ENCODE data around the gene PLEKHS1. TPM values are rescaled to one million over a fixed set of nuclear protein-coding genes. Genes with fewer than 3 reads are reported as not detected.

PLEKHS1 gene
- total RNA-seq, 6 donors from 2014 or later = 0.14 to 36.7 (median 3.5) TPM

DNA sequence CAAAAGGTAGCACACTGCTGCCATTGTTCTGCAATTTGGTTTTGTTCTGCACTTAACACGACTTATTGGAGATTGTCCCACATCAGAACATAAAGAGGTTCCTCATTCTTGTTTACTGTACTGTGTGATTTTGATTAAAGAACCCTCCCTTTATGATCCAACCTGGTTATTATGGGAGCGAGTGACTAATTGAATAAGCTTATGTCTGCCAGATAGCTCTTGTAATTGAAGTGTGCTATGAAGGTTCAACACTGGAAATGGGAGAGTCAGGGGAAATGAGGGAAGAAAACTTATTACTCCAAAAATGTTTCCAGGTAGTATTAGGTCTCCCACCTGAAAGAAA is 37.9 kb upstream of the PLEKHS1 start:
- WGBS, 2 donors = 70 to 78% methylated on average over 2 of the region's 2 CpGs
- Histone ChIP-seq H3K4me1 (peaks cover 0 to 12% (median 8%) of the 10 kb centered on the region in 4 donors), H3K4me3 (no peak overlapping the region), H3K27me3 (no peaks in the 10 kb centered on the region), H3K9me3 (no peaks in the 10 kb centered on the region), H3K27ac (no peak overlapping the region), H3K36me3 (peaks cover 0 to 20% (median 5%) of the 10 kb centered on the region in 4 donors)
- DNase-seq = no peak
- no peak for ATAC-seq (ENCODE audit: low FRiP score in 2 of 2)
- TF ChIP-seq EP300 (IDR thresholded peaks at IDR 0.05) (no peak), POLR2AphosphoS5 (IDR thresholded peaks at IDR 0.05) (no peak), POLR2A (IDR thresholded peaks at IDR 0.05) (no peak)
- TF ChIP-seq, protein P1, sequence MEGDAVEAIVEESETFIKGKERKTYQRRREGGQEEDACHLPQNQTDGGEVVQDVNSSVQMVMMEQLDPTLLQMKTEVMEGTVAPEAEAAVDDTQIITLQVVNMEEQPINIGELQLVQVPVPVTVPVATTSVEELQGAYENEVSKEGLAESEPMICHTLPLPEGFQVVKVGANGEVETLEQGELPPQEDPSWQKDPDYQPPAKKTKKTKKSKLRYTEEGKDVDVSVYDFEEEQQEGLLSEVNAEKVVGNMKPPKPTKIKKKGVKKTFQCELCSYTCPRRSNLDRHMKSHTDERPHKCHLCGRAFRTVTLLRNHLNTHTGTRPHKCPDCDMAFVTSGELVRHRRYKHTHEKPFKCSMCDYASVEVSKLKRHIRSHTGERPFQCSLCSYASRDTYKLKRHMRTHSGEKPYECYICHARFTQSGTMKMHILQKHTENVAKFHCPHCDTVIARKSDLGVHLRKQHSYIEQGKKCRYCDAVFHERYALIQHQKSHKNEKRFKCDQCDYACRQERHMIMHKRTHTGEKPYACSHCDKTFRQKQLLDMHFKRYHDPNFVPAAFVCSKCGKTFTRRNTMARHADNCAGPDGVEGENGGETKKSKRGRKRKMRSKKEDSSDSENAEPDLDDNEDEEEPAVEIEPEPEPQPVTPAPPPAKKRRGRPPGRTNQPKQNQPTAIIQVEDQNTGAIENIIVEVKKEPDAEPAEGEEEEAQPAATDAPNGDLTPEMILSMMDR (IDR thresholded peaks at IDR 0.05) = no peak

DNA sequence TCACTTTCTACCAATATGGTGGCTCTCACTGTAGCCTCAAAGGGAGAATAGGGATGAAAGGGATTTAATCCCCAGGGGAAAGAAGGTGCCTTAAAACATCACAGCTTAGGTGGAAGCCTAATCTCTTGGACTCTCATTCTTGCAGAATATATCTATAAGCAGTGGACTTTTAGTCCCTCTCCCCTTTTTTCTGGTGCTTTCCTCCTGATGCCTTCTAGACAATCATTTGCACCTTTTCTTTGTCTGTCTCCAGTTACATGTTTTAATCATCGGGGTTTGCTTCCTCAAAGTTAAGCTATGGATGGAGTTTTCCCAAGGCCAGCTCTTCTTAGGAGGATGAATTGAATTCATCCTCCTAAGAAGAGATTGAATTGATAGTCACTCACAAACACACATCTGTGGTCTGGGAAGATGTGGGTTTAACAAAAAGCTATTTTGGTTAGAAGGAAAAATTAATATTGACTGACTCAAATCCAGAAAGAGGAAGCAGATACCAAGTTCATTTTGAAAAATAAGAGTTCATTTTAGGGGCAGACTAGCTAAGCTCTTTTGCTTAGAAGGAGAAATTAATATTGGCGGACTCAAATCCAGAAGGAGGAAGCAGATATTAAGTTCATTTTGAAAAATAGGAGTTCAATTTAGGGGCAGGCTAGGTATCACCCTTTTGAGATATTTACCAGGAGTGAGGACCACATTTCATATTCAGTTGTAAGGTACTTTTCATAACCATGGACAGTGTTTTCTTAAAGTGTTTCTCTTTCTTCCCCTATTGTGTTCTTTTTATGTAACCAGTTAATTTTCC is 35.2 kb upstream of the PLEKHS1 start:
- Histone ChIP-seq H3K4me1 (peaks cover 0 to 4% (median 0%) of the 10 kb centered on the region in 4 donors), H3K27me3 (no peaks in the 10 kb centered on the region), H3K9me3 (no peaks in the 10 kb centered on the region), H3K4me3 (no peak overlapping the region), H3K27ac (no peak overlapping the region), H3K36me3 (peaks cover 0 to 35% (median 16%) of the 10 kb centered on the region in 4 donors)
- DNase-seq (no peak), ATAC-seq (ENCODE audit: low FRiP score in 2 of 2) (no peak)
- 40 to 67% methylated on average over 2 of the region's 2 CpGs for whole genome bisulfite sequencing, 2 donors
- no peak for TF ChIP-seq POLR2AphosphoS5 (IDR thresholded peaks at IDR 0.05)
- TF ChIP-seq, protein P1 (IDR thresholded peaks at IDR 0.05) = no peak
- TF ChIP-seq EP300 (IDR thresholded peaks at IDR 0.05) = no peak
- TF ChIP-seq POLR2A (IDR thresholded peaks at IDR 0.05) = no peak

DNA sequence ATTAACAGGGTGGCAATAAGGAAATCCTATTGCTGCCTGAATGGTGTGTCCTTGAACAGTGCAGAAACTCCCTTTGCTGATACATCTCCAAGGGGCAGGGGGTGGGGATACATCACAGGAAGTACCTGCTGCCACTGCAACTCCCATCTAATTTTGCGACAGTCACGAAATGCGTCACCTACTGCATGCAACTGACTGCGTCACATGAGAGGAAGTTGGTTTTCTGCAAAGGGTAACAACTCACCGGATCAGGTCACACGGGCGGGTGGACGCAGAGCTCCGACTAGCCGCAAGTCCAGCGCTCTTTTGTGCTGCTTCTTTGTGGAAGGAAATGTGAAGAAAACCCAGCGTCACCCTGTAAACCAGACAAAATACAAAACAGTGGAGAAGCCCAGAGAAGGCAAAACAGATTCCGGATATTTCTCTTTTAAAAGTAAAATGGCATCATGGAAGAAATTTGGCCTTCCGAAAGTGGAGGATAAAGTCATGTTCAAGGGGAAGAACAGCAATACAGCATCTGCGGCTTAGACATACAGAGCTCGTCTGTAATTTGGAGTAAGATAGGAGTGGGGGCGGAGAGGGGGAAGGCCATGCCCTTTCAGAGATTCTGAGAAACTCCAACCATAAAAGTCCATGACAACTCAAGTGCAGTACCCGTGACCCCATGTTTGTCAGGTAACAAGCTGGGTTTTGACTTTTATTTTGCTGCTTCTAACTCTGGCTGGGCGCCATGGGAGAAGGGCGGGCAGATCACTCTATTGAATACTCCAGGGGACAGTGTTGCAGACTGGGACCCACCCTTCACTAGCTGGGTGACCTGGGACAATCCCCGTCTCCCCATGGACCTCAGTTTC is 32.3 kb upstream of the PLEKHS1 start:
- ATAC-seq (ENCODE audit: low FRiP score in 2 of 2) (no peak), DNase-seq (no peak)
- H3K27me3 ChIP-seq = no peaks in the 10 kb centered on the region
- peaks cover 0 to 56% (median 29%) of the 10 kb centered on the region in 4 donors for H3K36me3 ChIP-seq
- TF ChIP-seq, protein P1 (IDR thresholded peaks at IDR 0.05) = no peak
- no peaks in the 10 kb centered on the region for H3K9me3 ChIP-seq
- WGBS, 2 donors = 88 to 93% methylated on average over 21 of the region's 21 CpGs
- H3K27ac ChIP-seq = no peak overlapping the region
- no peaks in the 10 kb centered on the region for H3K4me1 ChIP-seq
- H3K4me3 ChIP-seq = no peak overlapping the region

DNA sequence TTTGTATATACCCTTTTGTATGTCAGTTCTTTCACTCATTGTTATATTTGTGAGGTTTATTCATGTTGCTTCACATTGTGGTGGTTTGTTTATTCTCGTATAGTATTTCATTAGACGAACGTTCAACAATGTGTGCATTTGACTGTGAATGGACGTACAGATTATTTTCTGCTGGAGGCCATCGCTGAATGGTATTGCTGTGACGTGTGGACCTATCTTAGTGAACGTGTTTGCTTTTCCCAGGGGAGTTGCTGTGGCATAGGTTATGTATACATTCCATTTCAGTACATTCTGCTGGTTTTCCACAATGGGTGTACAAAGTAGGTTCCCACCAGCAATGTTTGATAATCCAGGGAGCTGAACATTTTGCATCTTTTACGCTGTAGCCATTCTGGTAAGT is 31.1 kb upstream of the PLEKHS1 start:
- Histone ChIP-seq H3K27ac (no peak overlapping the region), H3K4me1 (no peaks in the 10 kb centered on the region), H3K4me3 (no peak overlapping the region), H3K27me3 (no peaks in the 10 kb centered on the region), H3K36me3 (peaks cover 0 to 61% (median 37%) of the 10 kb centered on the region in 4 donors), H3K9me3 (no peaks in the 10 kb centered on the region)
- TF ChIP-seq POLR2A (IDR thresholded peaks at IDR 0.05) (no peak), EP300 (IDR thresholded peaks at IDR 0.05) (no peak), POLR2AphosphoS5 (IDR thresholded peaks at IDR 0.05) (no peak)
- TF ChIP-seq, protein P1 (IDR thresholded peaks at IDR 0.05) = no peak
- ATAC-seq (ENCODE audit: low FRiP score in 2 of 2) (no peak), DNase-seq (no peak)
- WGBS, 2 donors = 85 to 92% methylated on average over 8 of the region's 8 CpGs
